Measurements from ENCODE around the gene FOXP1. TPM values are rescaled to one million over a fixed set of nuclear protein-coding genes. Genes with fewer than 3 reads are reported as not detected.

FOXP1 gene
- polyA plus RNA-seq, 1 donor from 2014 or later: 5.6 TPM

- Histone ChIP-seq H2AFZ (ENCODE audit: low read depth, low read length) (no peak overlapping the region), H3F3A (ENCODE audit: insufficient read depth, low read length, poor library complexity, severe bottlenecking) (no peaks in the 10 kb centered on the region), H3K79me2 (replicated peaks; ENCODE audit: insufficient read depth, low read length) (no peaks in the 10 kb centered on the region), H3K36me3 (ENCODE audit: insufficient read depth, low read length) (no peaks in the 10 kb centered on the region), H3K27me3 (ENCODE audit: insufficient read depth, low read depth, low read length) (no peaks in the 10 kb centered on the region), H3K4me3 (ENCODE audit: low read length) (no peak overlapping the region), H3K9me3 (ENCODE audit: low read length) (no peaks in the 10 kb centered on the region), H3K9me2 (ENCODE audit: insufficient read depth, low read length) (no peaks in the 10 kb centered on the region), H3K27ac (ENCODE audit: low read length) (no peak overlapping the region), H3K4me2 (ENCODE audit: low read length) (no peak overlapping the region), H4K20me1 (ENCODE audit: insufficient read depth) (no peaks in the 10 kb centered on the region), H3K9ac (ENCODE audit: low read length) (no peak overlapping the region)
- TF ChIP-seq CTCF (IDR thresholded peaks at IDR 0.05; ENCODE audit: poor library complexity, severe bottlenecking) (no peak), POLR2AphosphoS5 (IDR thresholded peaks at IDR 0.05) (no peak)
Measured at GRCh38 chr3:71094658-71095209, 488.8 kb downstream of the FOXP1 start.

GRCh38 chr3:71092665-71093064 lies 490.9 kb downstream of the FOXP1 start:
- Histone ChIP-seq H3K36me3 (ENCODE audit: insufficient read depth, low read length) (no peaks in the 10 kb centered on the region), H3K4me2 (ENCODE audit: low read length) (no peak overlapping the region), H3K4me3 (ENCODE audit: low read length) (no peak overlapping the region), H3K27me3 (ENCODE audit: insufficient read depth, low read depth, low read length) (no peaks in the 10 kb centered on the region), H3K27ac (ENCODE audit: low read length) (no peak overlapping the region), H3K9me3 (ENCODE audit: low read length) (no peaks in the 10 kb centered on the region), H3K9me2 (ENCODE audit: insufficient read depth, low read length) (no peaks in the 10 kb centered on the region), H3K79me2 (replicated peaks; ENCODE audit: insufficient read depth, low read length) (no peaks in the 10 kb centered on the region), H3K9ac (ENCODE audit: low read length) (no peak overlapping the region), H3F3A (ENCODE audit: insufficient read depth, low read length, poor library complexity, severe bottlenecking) (no peaks in the 10 kb centered on the region), H4K20me1 (ENCODE audit: insufficient read depth) (no peaks in the 10 kb centered on the region), H2AFZ (ENCODE audit: low read depth, low read length) (no peak overlapping the region)
- TF ChIP-seq RAD21 (conservative IDR thresholded peaks at IDR 0.05): no peak
- no peak for TF ChIP-seq SMC3 (conservative IDR thresholded peaks at IDR 0.05; ENCODE audit: poor library complexity)
- no peak for TF ChIP-seq MXI1 (conservative IDR thresholded peaks at IDR 0.05; ENCODE audit: poor library complexity, severe bottlenecking)
- no peak for TF ChIP-seq CTCF (IDR thresholded peaks at IDR 0.05; ENCODE audit: poor library complexity, severe bottlenecking)
- no peak for TF ChIP-seq POLR2AphosphoS5 (IDR thresholded peaks at IDR 0.05)
- no peak for TF ChIP-seq TAF1 (IDR thresholded peaks at IDR 0.05; ENCODE audit: low read depth)
- TF ChIP-seq EZH2 (IDR thresholded peaks at IDR 0.05; ENCODE audit: borderline replicate concordance, insufficient read depth, low read length, poor library complexity, severe bottlenecking): no peak
- no peak for TF ChIP-seq REST (IDR thresholded peaks at IDR 0.05; ENCODE audit: borderline replicate concordance)
- TF ChIP-seq EP300 (conservative IDR thresholded peaks at IDR 0.05; ENCODE audit: poor library complexity, severe bottlenecking): no peak
